Activated naive CD8-positive, alpha-beta T cell treated with anti-CD3 and anti-CD28 coated beads, Interleukin-2, amount 50 U/mL, for 24 hours (primary cell): ENCODE data around the gene DRC1.

Source experiments
- ATAC-seq: fragments of 150-1000 bp; cut with Tn5 transposase; one replicate; pipeline ENCODE4 v1.10.0; 2021
- DNase-seq: peaks from one replicate; pipeline ENCODE4 v3.0.0; 2021
- H3K27ac Mint-ChIP-seq: one replicate; pipeline ENCODE4 v1.8.0; 2021; ENCODE audit warnings: mild to moderate bottlenecking, mixed read lengths
- H3K27me3 Mint-ChIP-seq: one replicate; pipeline ENCODE4 v1.8.0; 2021; ENCODE audit warnings: mixed read lengths
- H3K36me3 Mint-ChIP-seq: one replicate; pipeline ENCODE4 v1.8.0; 2021; ENCODE audit warnings: low read depth, mixed read lengths
- H3K4me1 Mint-ChIP-seq: one replicate; pipeline ENCODE4 v1.8.0; 2021; ENCODE audit warnings: mixed read lengths
- H3K4me3 Mint-ChIP-seq: one replicate; pipeline ENCODE4 v1.8.0; 2021; ENCODE audit warnings: mild to moderate bottlenecking, moderate library complexity, mixed read lengths
- H3K9me3 Mint-ChIP-seq: one replicate; pipeline ENCODE4 v1.8.0; 2021; ENCODE audit warnings: mixed read lengths

Gene DRC1

DNA sequence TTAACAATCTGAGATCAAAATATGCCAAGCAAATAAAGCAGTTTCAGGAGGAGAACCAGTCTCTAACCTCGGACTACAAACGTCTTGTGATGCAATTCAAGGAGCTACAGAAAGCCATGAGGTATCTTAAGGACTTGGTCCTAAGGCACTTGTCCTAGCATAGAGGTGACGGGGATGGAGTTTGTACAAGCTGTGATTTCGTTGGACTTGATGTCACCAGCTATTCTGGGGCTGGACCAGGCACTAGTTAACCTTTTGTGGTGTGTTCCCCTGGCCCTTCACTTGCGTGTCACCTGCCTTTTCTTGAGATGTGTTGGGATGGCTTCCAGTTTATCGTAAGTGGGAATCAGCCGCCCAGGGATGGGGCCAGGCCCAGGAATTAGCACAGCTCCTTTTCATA is 42.5 kb downstream of the DRC1 start:
- Mint-ChIP-seq H3K4me3 (no peak overlapping the region), H3K9me3 (no peaks in the 10 kb centered on the region), H3K36me3 (no peaks in the 10 kb centered on the region), H3K27ac (no peak overlapping the region), H3K27me3 (no peaks in the 10 kb centered on the region), H3K4me1 (no peaks in the 10 kb centered on the region)
- ATAC-seq (no peak), DNase-seq (no peak)

DNA sequence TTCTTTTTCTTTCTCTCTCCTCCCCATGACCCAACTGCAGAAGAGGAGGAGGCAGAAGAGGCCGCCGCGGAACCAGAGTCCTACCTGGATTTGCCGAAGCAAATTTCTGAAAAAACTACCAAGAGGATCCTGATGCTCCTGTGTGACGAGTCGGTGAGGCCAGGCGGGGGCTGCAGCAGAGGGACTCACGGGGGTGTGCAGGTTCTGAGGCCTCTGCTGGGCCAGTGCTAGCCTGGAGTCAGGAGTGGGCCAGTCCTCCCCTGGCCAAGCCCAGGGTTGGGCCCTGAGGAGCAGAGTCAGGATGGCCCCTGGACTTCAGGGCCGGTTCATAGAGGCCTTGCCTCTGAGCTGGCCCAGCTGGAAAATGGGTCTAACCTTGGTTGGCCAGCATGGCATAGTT is 46.9 kb downstream of the DRC1 start:
- ATAC-seq = no peak
- H3K9me3 Mint-ChIP-seq = no peaks in the 10 kb centered on the region
- H3K27ac Mint-ChIP-seq = no peak overlapping the region
- H3K4me1 Mint-ChIP-seq = no peaks in the 10 kb centered on the region
- no peaks in the 10 kb centered on the region for H3K27me3 Mint-ChIP-seq
- no peaks in the 10 kb centered on the region for H3K36me3 Mint-ChIP-seq
- DNase-seq = no peak
- H3K4me3 Mint-ChIP-seq = no peak overlapping the region

DNA sequence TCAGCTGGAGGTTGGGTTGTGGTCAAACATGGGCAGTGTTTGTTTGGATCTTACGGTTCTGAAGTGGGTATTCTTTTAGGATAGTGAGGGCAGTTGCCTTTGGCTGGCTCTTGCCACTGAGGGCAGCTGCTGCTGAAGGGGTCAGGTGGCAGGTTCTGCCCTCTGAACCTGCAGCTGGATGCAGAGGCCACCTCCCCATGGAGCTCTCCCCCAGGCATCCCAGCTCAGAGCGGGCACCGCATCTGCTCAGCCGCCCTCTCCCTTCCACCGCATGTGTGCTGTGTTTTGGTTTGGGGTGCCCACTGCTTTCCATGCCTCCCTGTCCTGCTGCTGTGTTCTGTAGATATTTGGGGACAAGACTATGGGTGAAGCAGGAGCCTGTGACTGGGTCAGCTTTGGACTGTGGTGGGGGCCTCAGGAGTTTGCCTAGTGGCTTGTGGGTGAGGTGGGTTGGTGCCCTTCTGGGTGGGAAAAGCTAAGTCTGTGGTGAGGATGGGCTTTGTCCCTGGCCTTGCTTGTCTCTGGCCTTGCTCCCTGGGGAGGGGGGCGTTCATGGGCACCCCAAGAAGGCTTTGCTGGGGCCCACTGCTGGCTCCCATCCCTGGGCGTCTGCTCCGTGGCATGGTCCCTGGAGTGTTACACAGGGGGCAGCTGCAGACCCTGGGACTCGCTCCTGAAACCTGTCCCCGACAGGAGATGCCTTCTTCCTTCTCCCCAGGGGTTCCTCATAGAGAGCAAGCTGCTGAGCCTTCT is 47.7 kb downstream of the DRC1 start:
- H3K4me3 Mint-ChIP-seq = no peak overlapping the region
- no peak for DNase-seq
- H3K9me3 Mint-ChIP-seq = no peaks in the 10 kb centered on the region
- no peak overlapping the region for H3K27ac Mint-ChIP-seq
- no peak for ATAC-seq
- no peaks in the 10 kb centered on the region for H3K4me1 Mint-ChIP-seq
- H3K36me3 Mint-ChIP-seq = no peaks in the 10 kb centered on the region
- H3K27me3 Mint-ChIP-seq = no peaks in the 10 kb centered on the region

DNA sequence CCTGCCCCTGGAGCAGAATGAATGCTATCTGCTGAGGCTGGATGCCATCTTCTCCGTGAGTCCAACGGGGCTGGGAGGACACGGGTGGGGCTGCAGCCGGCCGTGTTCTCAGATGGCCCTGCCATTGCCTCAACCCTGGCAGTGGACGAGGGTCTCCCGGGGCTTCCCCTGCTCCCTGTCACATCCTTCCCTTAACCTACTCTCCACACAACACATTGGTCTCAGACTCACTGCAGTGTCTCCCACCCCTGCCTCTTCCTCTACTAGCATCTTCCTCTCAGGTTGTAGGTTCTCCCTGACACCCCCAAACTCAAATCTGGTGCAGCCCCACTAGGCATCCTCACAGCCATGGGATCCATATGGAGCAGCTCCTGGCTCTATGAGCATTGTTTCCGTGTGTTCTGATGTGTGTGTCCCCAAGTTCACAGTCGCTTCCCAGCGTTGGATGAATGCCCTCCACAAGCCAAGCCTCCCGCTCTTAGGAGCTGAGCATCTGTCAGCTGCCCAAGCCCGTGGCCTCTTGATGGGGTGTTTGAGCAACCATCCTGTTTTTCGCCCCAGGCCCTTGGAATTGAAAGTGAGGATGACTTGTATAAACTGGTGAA is 48.4 kb downstream of the DRC1 start:
- H3K36me3 Mint-ChIP-seq = no peaks in the 10 kb centered on the region
- H3K4me1 Mint-ChIP-seq = no peaks in the 10 kb centered on the region
- ATAC-seq = no peak
- DNase-seq = no peak
- no peak overlapping the region for H3K4me3 Mint-ChIP-seq
- no peaks in the 10 kb centered on the region for H3K9me3 Mint-ChIP-seq
- no peaks in the 10 kb centered on the region for H3K27me3 Mint-ChIP-seq
- no peak overlapping the region for H3K27ac Mint-ChIP-seq

DNA sequence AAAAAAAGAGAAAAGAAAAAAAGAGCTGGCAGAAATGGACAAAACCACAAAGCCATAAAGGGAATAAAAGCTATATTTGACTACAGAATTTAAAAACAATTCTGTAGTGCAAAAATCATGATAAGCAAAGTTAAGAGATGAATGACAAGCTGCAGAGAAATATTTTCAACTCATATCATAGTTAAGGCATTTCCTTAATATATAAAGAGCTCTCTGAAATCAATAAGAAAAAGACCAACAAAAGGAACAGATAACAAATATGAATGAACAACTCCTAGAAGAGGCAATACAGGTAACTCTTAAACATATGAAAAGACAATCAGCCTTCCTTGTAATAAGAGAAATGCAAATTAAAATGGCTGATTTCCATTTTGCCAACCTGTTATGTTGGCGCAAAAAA is 50.0 kb downstream of the DRC1 start:
- H3K27ac Mint-ChIP-seq = no peak overlapping the region
- no peaks in the 10 kb centered on the region for H3K4me1 Mint-ChIP-seq
- no peaks in the 10 kb centered on the region for H3K9me3 Mint-ChIP-seq
- ATAC-seq (no peak), DNase-seq (no peak)
- H3K4me3 Mint-ChIP-seq = no peak overlapping the region
- H3K27me3 Mint-ChIP-seq = no peaks in the 10 kb centered on the region
- H3K36me3 Mint-ChIP-seq = no peaks in the 10 kb centered on the region

DNA sequence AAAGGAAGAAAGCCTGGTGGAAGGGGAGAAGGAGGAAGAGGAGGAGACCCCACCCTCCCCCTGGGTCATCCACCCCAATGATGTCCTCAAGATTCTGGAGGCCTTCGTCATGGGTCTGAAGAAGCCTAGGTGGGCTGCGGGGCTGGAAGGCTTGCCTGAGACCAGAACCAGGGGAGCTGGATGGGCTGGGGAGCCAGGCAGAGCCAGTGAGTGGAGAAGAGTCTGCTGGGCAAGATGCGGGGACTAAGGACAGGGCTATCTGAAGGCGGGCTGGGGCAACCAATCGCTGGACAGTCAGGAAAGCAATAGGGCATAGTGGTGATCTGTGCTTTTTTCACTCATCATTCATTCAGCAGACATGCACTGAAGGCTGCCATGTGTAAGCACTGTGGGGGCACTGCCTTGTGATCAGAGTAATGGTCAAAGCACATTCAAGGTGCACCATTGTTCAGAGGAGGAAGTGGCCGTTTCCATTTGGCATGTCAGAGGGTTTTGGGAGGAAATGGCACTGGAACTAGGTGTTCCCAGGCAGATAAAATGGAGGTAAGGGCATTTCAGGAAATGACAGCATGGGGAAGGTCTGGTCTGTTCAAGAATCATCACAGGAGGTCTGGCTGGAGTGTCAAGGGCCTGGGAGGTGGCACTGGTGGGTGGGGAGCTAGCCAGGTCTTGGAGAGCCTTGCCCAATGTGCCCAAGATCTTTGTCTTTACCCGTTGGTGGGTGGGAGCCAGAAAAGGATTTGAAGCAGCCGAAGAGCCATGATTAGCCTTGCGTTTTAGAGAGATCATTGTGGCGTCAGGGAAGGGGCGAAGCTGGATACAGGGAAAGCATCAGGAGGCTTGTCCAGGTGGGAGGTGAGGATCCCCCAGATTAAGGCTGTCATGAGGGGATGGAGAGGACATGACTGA is 52.0 kb downstream of the DRC1 start:
- DNase-seq = no peak
- H3K27me3 Mint-ChIP-seq = no peaks in the 10 kb centered on the region
- ATAC-seq = no peak
- H3K4me1 Mint-ChIP-seq = no peaks in the 10 kb centered on the region
- no peaks in the 10 kb centered on the region for H3K9me3 Mint-ChIP-seq
- no peak overlapping the region for H3K4me3 Mint-ChIP-seq
- no peaks in the 10 kb centered on the region for H3K36me3 Mint-ChIP-seq
- H3K27ac Mint-ChIP-seq = no peak overlapping the region

DNA sequence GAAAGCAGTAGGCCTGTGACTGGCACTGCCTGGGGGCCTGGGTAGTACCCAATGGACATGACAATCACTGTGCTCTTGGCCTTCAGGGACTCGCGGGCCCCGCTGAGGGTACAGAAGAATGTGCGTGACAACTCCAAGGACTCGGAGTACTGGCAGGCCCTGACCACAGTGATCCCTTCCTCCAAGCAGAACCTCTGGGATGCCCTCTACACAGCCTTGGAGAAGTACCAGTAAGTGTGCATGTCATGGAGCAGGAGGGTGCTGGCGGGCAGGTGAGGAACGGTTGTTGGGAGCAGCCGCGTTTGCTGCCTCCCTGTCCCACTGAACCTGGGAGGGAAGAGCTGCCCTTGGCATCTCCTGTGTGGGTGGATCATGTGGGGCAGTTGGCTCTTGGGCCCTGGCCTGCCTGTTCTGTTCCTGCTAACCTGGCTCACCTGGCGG is 52.9 kb downstream of the DRC1 start:
- Mint-ChIP-seq H3K9me3 (no peaks in the 10 kb centered on the region), H3K27me3 (no peaks in the 10 kb centered on the region), H3K36me3 (no peaks in the 10 kb centered on the region), H3K4me1 (no peaks in the 10 kb centered on the region), H3K4me3 (no peak overlapping the region), H3K27ac (no peak overlapping the region)
- ATAC-seq (no peak), DNase-seq (no peak)

DNA sequence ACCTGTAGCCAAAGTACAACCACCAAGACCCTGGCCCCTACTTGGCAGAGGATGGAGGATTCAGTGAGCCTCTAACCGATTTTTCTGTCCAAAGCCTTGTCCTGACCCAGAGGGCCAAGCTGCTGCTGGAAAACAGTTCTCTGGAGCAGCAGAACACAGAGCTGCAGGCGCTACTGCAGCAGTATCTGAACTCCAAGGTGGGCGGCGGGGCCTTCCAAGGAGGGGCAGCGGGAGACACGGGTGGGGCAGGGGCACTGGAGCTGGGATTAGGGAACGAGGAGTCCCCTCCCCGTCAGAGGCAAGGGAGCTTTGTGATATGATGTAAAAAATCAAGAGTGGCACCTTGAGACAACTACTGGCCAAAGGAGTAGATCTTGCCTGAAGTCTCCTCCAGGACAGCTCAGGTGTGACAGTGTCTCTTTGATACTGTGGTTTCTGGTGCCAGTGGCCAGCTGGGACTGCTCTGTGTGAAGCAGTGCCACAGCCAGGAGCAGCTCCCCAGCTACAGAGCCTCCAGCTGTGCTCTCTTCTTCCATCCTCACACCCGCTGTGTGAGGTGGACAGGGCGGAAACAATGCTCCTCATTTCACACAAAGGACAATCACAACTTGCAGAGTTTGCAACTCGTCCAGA is 53.4 kb downstream of the DRC1 start:
- no peak overlapping the region for H3K4me3 Mint-ChIP-seq
- ATAC-seq (no peak), DNase-seq (no peak)
- H3K27me3 Mint-ChIP-seq = no peaks in the 10 kb centered on the region
- no peaks in the 10 kb centered on the region for H3K36me3 Mint-ChIP-seq
- H3K4me1 Mint-ChIP-seq = no peaks in the 10 kb centered on the region
- no peak overlapping the region for H3K27ac Mint-ChIP-seq
- H3K9me3 Mint-ChIP-seq = no peaks in the 10 kb centered on the region

DNA sequence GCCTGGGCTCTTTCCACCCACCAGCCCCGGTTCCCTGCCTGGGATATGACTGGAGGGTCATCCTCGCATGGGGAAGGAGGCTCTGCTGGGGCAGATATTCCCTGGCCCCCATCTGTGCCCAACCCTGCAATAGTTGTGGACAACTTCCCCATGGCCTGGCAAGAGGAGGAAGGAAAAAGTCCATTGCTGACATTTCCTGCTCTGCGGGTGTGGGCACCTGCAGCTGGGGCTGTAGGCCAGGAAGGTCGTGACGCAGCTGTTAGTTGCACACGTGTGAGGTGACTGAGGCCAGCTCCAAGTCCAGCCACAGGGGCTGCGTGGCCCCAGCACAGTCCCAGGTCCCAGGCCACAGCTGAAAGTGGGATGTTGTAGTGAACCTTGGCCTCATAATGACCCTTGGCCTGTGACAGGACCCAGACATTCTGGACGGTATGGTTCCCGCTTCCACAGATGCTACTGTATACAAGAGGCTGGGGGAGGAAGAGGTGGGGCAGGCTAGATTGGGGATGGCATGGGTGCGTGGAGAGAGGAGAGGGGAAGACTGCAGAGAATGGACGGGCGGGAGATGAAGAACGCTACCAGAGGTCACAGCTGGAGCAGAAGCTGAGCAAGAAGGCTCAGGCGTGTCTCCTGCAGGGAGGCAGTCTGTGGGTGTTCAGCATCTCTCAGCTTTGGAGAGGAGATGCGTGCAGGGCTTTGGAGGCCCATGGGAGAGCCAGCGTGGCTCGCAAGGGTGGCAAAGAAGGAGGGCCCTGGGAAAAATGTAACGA is 54.1 kb downstream of the DRC1 start:
- Mint-ChIP-seq H3K4me3 (no peak overlapping the region), H3K4me1 (no peaks in the 10 kb centered on the region), H3K9me3 (no peaks in the 10 kb centered on the region), H3K27ac (no peak overlapping the region), H3K27me3 (no peaks in the 10 kb centered on the region), H3K36me3 (no peaks in the 10 kb centered on the region)
- DNase-seq = no peak
- no peak for ATAC-seq

DNA sequence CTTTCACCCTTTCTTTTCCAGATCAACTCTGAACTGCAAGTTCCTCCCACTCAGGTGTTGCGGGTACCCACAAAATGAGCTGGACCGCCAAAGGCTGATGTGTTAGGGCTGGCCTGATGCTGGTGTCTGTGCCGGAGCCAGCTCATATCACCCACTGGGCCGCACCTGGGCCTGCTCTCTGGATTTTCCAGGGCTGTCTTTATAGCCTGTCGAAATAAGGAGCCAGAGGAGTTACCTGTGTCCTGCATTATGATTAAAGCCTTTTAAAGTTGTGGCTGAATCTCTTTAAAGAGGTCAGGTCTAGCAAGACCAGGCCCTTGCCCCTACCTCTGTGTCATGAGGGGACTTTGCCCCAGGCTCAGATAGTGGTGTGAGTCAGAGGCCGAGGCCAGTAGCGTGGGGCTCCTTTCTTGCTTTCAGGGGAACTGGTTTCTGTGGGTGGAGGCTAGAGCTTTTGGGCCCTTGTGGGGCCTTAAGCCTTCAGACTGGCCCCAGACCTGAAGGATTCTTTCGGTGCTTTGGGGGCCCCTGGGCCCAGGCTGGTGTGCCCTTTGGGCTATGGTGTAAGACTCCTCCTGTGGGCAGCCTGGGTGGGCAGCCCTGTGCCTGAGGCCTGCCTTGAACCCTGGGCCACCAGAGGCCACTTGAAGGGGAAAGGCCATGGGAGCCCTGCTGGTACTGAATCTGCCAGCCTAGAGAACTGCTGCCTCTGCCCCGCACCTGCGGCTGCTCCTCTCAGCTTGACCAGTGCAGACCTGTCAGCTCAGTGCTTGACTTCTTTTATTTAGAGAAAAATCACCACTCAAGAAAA is 54.9 kb downstream of the DRC1 start:
- Mint-ChIP-seq H3K27ac (no peak overlapping the region), H3K4me3 (no peak overlapping the region), H3K27me3 (no peaks in the 10 kb centered on the region), H3K9me3 (no peaks in the 10 kb centered on the region), H3K36me3 (no peaks in the 10 kb centered on the region), H3K4me1 (no peaks in the 10 kb centered on the region)
- ATAC-seq (no peak), DNase-seq (no peak)

DNA sequence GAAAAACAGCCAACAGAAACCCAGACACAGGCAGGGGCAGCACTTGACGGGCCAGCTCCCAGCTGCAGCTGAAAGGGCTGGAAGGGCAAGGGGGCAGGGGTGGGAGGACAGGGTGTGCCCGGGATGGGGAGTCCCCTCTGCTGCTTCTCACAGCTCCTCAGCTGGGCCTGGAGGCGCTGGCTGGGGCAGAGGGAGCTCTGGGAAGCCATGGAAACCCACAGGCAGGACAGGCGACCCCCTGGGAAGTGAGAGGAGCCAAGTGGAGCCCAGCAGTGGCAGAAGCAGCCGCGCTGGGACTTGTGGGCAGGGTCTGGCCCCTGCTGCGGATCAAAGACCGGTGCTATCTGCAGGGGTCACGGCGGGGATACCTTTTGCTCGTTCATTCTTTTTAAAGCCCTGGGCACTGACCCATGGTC is 55.5 kb downstream of the DRC1 start:
- Mint-ChIP-seq H3K27ac (no peak overlapping the region), H3K4me1 (no peaks in the 10 kb centered on the region), H3K4me3 (no peak overlapping the region), H3K27me3 (no peaks in the 10 kb centered on the region), H3K9me3 (no peaks in the 10 kb centered on the region), H3K36me3 (no peaks in the 10 kb centered on the region)
- DNase-seq (no peak), ATAC-seq (no peak)

DNA sequence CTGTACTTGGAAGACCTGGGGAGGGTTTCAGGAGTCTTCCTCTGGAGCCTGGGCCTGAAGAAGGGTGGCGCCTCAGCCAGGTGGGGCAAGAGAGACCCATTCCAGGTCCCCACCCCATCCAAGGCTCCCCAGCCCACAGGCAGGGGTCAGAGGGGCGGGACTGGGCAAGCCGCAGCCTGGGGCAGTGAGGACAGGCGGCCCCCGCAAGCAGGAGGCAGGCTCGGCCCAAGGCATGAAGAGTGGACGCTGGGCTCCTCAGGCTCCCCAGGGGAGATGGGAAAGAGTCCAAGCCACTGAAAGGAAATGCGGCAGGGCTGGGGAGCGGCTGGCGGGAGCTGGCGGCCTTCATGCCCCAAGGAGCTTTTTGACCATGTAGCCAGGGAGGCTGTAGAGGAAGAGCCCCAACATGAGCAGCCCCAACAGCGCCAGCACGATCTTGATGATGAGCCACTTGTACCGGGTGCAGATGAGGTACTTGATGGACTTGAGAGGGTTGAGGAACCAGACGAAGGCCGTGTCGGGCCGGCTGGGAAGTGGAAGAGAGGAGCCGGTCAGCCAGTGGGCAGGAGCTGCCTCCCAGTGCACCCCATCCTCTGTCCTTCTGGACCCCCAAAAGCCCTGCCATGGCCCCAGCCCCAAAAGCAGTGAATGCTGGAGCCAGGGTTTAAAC is 56.1 kb downstream of the DRC1 start:
- no peak for DNase-seq
- H3K9me3 Mint-ChIP-seq = no peaks in the 10 kb centered on the region
- no peak for ATAC-seq
- no peaks in the 10 kb centered on the region for H3K4me1 Mint-ChIP-seq
- no peaks in the 10 kb centered on the region for H3K36me3 Mint-ChIP-seq
- no peaks in the 10 kb centered on the region for H3K27me3 Mint-ChIP-seq
- no peak overlapping the region for H3K27ac Mint-ChIP-seq
- H3K4me3 Mint-ChIP-seq = no peak overlapping the region

DNA sequence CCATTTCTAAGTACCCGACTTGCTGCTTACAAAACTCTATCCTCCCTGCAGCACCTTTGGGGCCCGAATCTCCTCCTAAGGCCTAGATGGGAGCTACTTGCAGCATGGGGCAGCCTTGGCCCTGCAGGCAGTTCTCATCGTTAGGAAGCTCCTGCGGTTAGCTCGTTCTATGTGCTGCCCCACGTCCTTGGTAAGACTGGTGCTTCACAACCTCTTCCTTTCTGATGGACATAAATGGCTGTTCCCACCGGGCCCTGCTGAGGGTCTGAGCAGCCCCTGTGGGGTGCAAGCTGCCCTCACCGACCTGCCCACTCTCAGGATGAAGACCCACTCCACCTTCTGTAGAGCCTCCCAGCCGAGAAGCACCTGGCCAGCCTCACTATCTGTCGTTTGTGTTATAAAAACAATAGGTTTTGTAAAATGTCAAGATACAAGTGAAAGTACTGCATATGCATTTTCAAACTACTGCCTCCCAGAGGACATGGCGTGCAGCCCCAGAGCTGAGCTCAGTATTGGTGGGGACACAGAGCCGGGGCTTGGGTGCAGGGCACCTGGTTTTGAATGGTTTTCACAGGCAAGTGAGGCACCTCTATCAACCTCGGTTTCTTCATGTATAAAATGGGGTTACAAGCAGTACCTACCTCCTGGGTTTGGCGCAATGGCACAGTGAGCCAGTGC is 56.8 kb downstream of the DRC1 start:
- ATAC-seq = no peak

More for the DNA sequence above, 56.8 kb downstream of the DRC1 start:
- H3K9me3 Mint-ChIP-seq = no peaks in the 10 kb centered on the region
- H3K4me1 Mint-ChIP-seq = no peaks in the 10 kb centered on the region
- no peaks in the 10 kb centered on the region for H3K36me3 Mint-ChIP-seq
- H3K27ac Mint-ChIP-seq = no peak overlapping the region
- DNase-seq = no peak
- no peak overlapping the region for H3K4me3 Mint-ChIP-seq
- H3K27me3 Mint-ChIP-seq = no peaks in the 10 kb centered on the region
